Tibial nerve (tissue), 3 donors: ENCODE data around the gene DAPP1.

Experiments used
- CTCF ChIP-seq, 5 experiments: fragments of 200-600 bp in 3 of 5; fragments of 450-650 bp in 2 of 5; sonication (generic) in 3 of 5; IDR thresholded peaks; one replicate each; pipeline ENCODE4 v1.5.1; 2016 to 2019; ENCODE audit warnings: antibody characterized with exemption in 5 of 5, mild to moderate bottlenecking in 3 of 5, moderate library complexity in 2 of 5
- POLR2A ChIP-seq, 2 donors: fragments of 450-650 bp; IDR thresholded peaks; one replicate each; pipeline ENCODE4 v1.6.1; 2017; ENCODE audit warnings: antibody characterized with exemption in 2 of 2, mild to moderate bottlenecking in 2 of 2, moderate library complexity in 2 of 2

GRCh38 chr4:99815597-99816011 lies 1.0 kb upstream of the DAPP1 start:
- no peak for TF ChIP-seq CTCF (IDR thresholded peaks at IDR 0.05)
- TF ChIP-seq POLR2A (IDR thresholded peaks at IDR 0.05) = no peak
